Skin of body (tissue), 2 donors: Measurements from ENCODE around the gene FAM163B. TPM values are rescaled to one million over a fixed set of nuclear protein-coding genes. Genes with fewer than 3 reads are reported as not detected.

Experiments
- DNase-seq: peaks from one replicate; lab custom pipeline; 2025; lab: John Stamatoyannopoulos, UW
- total RNA-seq: library from RNA; depleted of rRNA; stranded (reverse); fragments of >200 nt; gene quantifications from one replicate; pipeline ENCODE4 v1.2.3, GENCODE V29; 2014

The FAM163B gene
- total RNA-seq, 1 donor from 2014 or later = not detected

DNA sequence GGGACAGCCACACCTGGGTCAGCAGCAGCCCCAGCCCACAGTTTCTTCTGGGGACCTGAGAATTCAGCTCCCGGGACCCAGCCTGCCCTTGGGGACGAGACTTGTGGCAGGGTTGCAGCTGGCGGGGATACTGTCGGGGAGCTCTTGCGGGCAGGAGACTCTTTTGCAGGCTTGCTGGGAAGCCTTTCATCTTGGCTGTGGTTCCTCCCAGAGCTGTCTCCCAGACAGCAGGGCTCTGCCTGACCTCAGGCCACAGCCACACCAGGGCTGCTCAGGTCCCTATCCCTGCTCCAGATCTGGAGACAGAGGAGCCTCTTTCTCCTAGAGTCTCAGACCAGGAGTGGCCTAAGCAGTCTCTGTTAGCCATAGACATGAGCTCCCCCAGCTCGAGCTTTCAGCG is 79.7 kb downstream of the FAM163B start:
- no peak for DNase-seq

DNA sequence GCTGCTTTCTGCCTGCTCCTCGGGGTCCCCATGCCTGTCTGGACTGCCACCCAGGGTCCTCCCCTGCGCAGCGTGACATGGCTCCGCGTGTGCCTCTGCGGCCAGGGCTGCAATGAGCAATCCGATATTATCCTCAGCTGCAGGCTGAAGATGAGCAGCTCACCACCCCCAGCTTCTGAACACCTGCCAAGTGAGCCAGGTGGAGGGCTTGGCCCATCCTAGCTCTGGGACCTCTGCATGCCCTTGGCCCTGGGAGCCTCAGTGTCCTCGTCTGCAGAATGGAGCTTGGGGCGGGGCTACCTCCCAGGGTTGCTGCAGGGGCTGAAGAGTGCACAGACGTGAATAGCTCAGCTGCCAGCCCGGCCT is 80.3 kb downstream of the FAM163B start:
- no peak for DNase-seq

DNA sequence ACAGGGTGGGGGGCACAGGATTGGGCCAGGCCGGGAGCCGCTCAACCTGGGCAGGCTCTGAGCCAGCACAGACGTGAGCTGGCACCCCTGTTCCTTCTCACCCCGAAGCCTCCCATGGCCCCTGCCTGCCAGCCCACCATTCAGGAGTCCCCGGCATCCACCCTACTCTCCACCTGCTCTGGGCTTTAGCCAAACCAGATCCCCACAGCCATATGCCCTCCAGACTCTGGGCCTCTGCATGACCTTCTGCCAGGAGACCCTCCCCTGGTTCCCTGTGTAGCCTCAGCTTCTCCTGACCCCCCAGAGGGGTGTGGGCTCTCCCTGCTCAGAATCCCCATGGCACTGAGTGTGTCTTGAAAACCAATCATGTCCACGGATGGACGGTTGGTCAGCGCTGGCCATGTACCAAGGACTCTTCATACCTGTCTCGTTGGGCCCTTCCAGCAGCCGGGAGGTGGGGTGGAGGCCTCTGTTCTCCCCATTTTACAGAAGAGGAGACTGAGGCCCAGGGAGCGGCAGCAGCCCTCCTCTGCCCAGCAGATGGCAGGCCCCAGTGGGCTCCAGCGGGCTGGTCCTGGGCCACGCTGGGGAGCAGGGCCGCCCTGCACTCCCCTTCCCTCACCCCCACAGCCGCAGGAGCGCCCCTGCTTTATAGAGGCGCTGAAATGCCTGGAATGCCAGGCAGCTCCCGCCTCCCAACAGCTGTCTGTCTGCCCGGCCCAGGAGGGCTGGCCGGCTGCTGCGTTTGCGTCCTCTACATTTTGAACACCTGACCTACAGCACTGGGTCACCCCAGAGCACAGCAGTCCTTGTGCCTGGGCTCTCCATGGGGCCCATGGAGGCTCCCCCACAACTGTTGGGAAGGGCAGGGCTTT is 81.0 kb downstream of the FAM163B start:
- DNase-seq = no peak

DNA sequence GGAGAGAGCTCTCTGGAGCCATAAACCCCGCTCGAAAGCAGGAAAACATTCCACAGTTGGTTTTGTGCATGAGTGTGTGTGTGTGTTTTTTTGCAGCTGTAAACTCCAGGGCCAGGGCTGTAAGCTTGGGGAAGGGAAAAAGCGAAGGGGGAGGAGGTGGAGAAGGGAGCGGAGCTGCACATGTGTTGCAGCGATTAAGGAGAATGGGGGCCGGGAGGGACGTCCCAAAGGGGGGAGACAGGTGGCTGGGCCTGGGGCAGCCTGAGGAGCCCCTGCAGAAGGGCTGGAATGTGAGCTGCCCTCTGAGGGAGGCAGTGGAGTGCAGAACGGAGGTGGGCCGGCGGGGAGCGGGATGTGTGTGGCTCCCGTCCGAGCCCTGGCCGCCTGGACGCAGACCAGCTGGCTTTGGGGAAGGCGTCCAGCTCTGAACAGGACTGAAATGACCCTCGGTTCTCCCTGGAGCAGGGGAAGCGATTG is 81.7 kb downstream of the FAM163B start:
- peak; percentile 57 for DNase-seq

Other genes starting within 250 kb of the FAM163B start
- gene SURF4, start 233.3 kb downstream of the FAM163B start, total RNA-seq = 133 TPM
- 0.49 TPM for gene STKLD1, start 233.0 kb downstream of the FAM163B start, total RNA-seq
- 11.3 TPM for gene REXO4, start 191.4 kb downstream of the FAM163B start, total RNA-seq
- gene ADAMTS13, start 187.0 kb downstream of the FAM163B start, total RNA-seq = 3.2 TPM
- 4.3 TPM for gene CACFD1, start 149.4 kb downstream of the FAM163B start, total RNA-seq
- gene SLC2A6, start 130.3 kb downstream of the FAM163B start, total RNA-seq = 1.8 TPM
- gene MYMK, start 84.4 kb downstream of the FAM163B start, total RNA-seq = 0.89 TPM
- gene ADAMTSL2, start 74.7 kb downstream of the FAM163B start, total RNA-seq = 1.5 TPM
- under 0.01 TPM for gene DBH, start 27.0 kb upstream of the FAM163B start, total RNA-seq
- gene SARDH, start 129.0 kb upstream of the FAM163B start, total RNA-seq = 2.6 TPM